BJ (cell line): ENCODE results near the gene SUN5. TPM values are rescaled to one million over a fixed set of nuclear protein-coding genes. Genes with fewer than 3 reads are reported as not detected.

ENCODE experiments used
- CTCF ChIA-PET: fragments of 350-600 bp; formaldehyde crosslinking; extraction: SDS; loops from one replicate; lab custom pipeline; 2021; ENCODE audit warnings: antibody characterized with exemption, inconsistent platforms; lab: Yijun Ruan, JAX
- POLR2A ChIA-PET: fragments of 300-600 bp; sonication (Branson Sonifier 250); formaldehyde crosslinking; extraction: SDS; loops from one replicate; lab custom pipeline; 2021; ENCODE audit warnings: antibody characterized with exemption; lab: Charles Lee
- DNase-seq: peaks from one replicate; pipeline ENCODE4 v3.0.0-alpha.2; 2011; ENCODE audit warnings: low read depth
- H3K27me3 ChIP-seq: 2 replicates; pipeline ENCODE4 v1.6.0; 2011; ENCODE audit warnings: low read length; ENCODE audit not compliant: control insufficient read depth, insufficient read depth
- H3K36me3 ChIP-seq: 2 replicates; pipeline ENCODE4 v1.5.1; 2011; ENCODE audit warnings: low read length; ENCODE audit not compliant: control insufficient read depth, insufficient read depth
- H3K4me3 ChIP-seq: 2 replicates; pipeline ENCODE4 v1.5.1; 2011; ENCODE audit warnings: low read depth, mild to moderate bottlenecking, control low read depth, low read length
- CTCF ChIP-seq: IDR thresholded peaks from 2 replicates; pipeline ENCODE4 v1.5.1; 2011; ENCODE audit warnings: low read depth, mild to moderate bottlenecking, control low read depth, inconsistent platforms, low read length, moderate library complexity; ENCODE audit not compliant: insufficient read depth
- polyA plus RNA-seq: library from polyadenylated mRNA; depleted of rRNA; stranded (reverse); fragments of >200 nt; gene quantifications from 2 replicates; pipeline ENCODE4 v1.2.3, GENCODE V29; 2011

The SUN5 gene
- polyA plus RNA-seq, 1 experiment: not detected

GRCh38 chr20:32986331-32986966, 17.8 kb downstream of the SUN5 start:
- POLR2A ChIA-PET: no interaction called here
- TF ChIP-seq CTCF: no peak
- no peak for DNase-seq
- no peaks in the 10 kb centered on the region for H3K36me3 ChIP-seq
- no peak overlapping the region for H3K4me3 ChIP-seq
- CTCF ChIA-PET: interaction anchor here (0.5 to 1.4 kb wide), 4 partner anchors 13 to 1080 kb away, joined by 3 to 7 read pairs (median 4); partner anchors contain the start of gene SUN5
- H3K27me3 ChIP-seq: 0 out of 2 replicates have a peak, but pooled peaks cover 4% of the 10 kb centered on the region

GRCh38 chr20:32985596-32985995, 18.6 kb downstream of the SUN5 start:
- no peak for TF ChIP-seq CTCF
- Histone ChIP-seq H3K36me3 (no peaks in the 10 kb centered on the region), H3K4me3 (no peak overlapping the region), H3K27me3 (0 out of 2 replicates have a peak, but pooled peaks cover 4% of the 10 kb centered on the region)
- POLR2A ChIA-PET: no interaction called here
- CTCF ChIA-PET: interaction anchor here (0.5 to 1.4 kb wide), 3 partner anchors 14 to 1081 kb away, joined by 3 to 7 read pairs (median 4); partner anchors contain the start of gene SUN5
- no peak for DNase-seq

DNA sequence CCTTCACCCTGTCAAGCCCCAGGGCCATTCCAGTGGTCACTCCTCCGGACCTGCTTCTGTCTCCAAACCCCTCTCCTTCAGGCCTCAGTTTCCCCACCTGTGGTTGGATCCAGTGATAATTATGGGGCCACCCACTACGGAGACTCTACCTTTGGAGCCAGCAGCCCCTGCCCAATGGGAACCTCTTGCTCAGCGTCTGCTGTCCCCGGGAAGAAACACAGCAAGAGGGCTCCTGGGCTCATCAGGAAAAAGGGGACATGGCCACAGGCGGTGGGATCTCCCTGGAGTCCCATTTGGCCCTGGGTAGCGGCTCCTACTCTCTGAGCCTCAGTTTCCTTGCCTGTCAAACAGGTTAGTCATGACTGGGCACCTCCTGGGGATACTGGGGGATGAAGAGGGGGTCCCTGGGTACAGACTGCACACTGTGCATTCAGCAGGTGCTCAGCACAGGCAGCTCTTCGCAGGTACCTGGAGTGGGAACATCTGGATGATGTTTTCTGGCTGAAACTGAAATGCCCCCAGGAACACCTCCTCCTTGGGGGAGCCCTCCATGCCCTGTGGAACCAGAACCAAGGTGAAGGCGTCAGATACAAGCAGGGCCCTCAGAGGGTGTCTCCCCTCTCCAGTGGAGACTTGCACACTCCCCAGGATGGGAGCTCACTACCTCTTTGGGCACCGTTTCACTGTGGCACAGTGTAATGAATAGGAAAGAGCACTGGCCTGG, 19.4 kb downstream of the SUN5 start:
- DNase-seq: no peak
- H3K4me3 ChIP-seq: no peak overlapping the region
- H3K27me3 ChIP-seq: 0 out of 2 replicates have a peak, but pooled peaks cover 3% of the 10 kb centered on the region
- TF ChIP-seq CTCF: no peak
- no peaks in the 10 kb centered on the region for H3K36me3 ChIP-seq
- ChIA-PET CTCF (interaction anchor here (1.4 kb wide), 1 partner anchor 15 kb away, joined by 3 read pairs; no protein-coding TSS in a partner anchor), POLR2A (no interaction called here)

- no peak for DNase-seq
- H3K27me3 ChIP-seq: 0 out of 2 replicates have a peak, but pooled peaks cover 3% of the 10 kb centered on the region
- POLR2A ChIA-PET: no interaction called here
- H3K36me3 ChIP-seq: no peaks in the 10 kb centered on the region
- TF ChIP-seq CTCF: no peak
- CTCF ChIA-PET: no interaction called here
- no peak overlapping the region for H3K4me3 ChIP-seq
Measured at GRCh38 chr20:32984196-32984595, 20.0 kb downstream of the SUN5 start.

GRCh38 chr20:32983459-32984112, 20.6 kb downstream of the SUN5 start:
- CTCF ChIA-PET: no interaction called here
- TF ChIP-seq CTCF: no peak
- POLR2A ChIA-PET: no interaction called here

More at GRCh38 chr20:32983459-32984112, 20.6 kb downstream of the SUN5 start:
- 0 out of 2 replicates have a peak, but pooled peaks cover 3% of the 10 kb centered on the region for H3K27me3 ChIP-seq
- DNase-seq: no peak
- no peak overlapping the region for H3K4me3 ChIP-seq
- no peaks in the 10 kb centered on the region for H3K36me3 ChIP-seq
